ENCODE measurements around the gene LCN9.

Gene LCN9

DNA sequence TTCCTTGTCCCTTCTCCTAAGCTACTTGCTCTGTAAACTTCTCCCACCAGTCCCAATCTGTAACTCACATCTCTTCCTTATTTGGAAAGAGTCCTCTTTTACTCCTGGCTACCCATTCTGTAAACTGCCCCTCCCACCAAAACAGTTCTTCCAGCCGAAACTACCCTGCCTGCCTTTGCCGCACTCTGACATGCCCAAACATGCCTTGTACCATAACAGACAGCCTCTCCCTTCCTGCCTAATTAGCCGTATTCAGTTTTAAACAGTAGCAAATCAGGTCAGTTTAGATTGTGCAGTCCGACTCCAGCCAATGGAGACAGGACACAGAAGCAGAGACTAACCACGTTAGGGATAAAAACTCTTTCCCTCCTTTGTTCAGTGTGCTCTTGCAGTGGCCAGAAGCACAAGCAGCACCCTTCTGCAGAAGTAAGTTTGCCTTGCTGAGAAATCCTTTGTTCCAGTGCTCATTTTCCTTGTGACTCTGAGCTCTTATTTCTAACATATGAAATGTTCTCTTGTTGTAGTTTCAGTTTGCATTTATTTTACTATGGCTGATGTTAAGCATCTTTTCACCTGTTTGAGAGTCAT lies 18.4 kb upstream of the LCN9 start:
- no peak for FAIRE-seq
- no peak for TF ChIP-seq PAX5 (IDR thresholded peaks at IDR 0.05; ENCODE audit: insufficient read depth, low read length, severe bottlenecking)
- no peak for TF ChIP-seq POU2F2 (IDR thresholded peaks at IDR 0.05; ENCODE audit: low read depth, low read length)
- TF ChIP-seq TAF1 (IDR thresholded peaks at IDR 0.05; ENCODE audit: low read depth, low read length) = no peak
- DNase-seq (ENCODE audit: insufficient read length, low spot score) = no peak

DNA sequence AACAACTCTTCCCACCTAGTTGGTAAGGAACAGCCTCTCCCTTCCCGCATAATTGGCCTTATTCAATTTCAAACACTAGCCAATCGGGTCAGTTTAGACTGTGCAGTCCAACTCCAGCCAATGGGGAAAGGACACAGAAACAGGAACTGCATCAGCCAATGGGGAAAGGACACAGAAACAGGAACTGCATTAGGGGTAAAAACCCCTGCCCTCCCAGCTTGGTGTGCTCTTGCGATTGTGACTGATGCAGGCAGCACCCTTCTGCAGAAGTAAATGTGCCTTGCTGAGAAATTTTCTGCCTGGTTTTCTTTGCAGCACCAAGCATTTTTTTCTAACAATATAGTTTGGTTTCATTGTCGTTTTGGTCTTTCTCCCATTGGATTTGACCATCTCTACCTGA lies 15.2 kb upstream of the LCN9 start:
- no peak for DNase-seq (ENCODE audit: insufficient read length, low spot score)
- FAIRE-seq = no peak
- no peak for TF ChIP-seq SPI1 (IDR thresholded peaks at IDR 0.05; ENCODE audit: low read depth, low read length)
- no peak for TF ChIP-seq POU2F2 (IDR thresholded peaks at IDR 0.05; ENCODE audit: low read depth, low read length)
- no peak for TF ChIP-seq PAX5 (IDR thresholded peaks at IDR 0.05; ENCODE audit: insufficient read depth, low read length, severe bottlenecking)
- TF ChIP-seq POLR2A (IDR thresholded peaks at IDR 0.05; ENCODE audit: low read depth, low read length) = no peak
- TF ChIP-seq TAF1 (IDR thresholded peaks at IDR 0.05; ENCODE audit: low read depth, low read length) = no peak
- TF ChIP-seq POLR2AphosphoS5 (IDR thresholded peaks at IDR 0.05; ENCODE audit: low read depth, low read length) = no peak

DNA sequence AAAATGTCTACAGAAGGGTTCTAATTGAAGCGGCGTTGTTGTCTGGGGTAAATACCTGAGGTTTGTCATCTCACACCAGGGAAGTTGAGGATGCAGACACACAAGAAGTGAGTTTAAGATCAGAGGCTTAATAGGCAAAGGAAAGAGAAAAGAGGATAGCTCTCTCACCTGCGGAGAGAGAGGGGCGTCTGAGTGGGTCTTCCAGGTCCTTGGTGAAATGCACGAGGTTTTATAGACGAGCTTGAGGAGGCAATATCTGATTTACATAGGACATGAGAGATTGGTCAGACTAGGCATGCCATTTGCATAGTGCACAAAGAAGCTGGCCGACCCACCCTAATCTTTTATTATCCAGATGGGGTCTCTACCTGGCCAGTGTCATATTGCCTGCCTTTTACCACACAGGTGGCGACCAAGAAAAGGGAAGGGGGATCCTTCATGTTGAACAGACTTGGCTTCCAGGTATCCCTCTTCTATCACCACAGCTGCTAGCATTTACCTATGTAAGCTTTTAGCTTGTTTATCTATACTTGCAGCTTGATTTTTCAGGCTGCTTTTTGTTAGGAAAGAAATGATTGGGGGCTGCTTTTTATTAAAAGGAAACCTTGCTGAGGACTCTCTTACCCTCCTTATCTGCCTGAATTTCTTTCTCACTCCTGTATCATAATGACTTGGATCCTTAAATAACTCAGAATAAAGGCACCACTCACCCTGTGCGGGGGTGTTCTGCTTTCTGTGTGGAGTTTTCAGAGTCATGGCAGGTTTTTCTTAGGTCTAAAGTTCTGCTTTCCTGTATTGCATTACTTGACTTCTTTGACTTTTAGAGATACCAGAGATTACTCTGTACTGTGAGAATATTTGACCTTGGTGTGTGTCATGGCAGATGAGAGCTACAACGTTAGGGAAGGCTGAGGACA lies 14.4 kb upstream of the LCN9 start:
- FAIRE-seq = no peak
- TF ChIP-seq POLR2AphosphoS5 (IDR thresholded peaks at IDR 0.05; ENCODE audit: low read depth, low read length) = no peak
- TF ChIP-seq POLR2A (IDR thresholded peaks at IDR 0.05; ENCODE audit: low read depth, low read length) = no peak
- no peak for TF ChIP-seq POU2F2 (IDR thresholded peaks at IDR 0.05; ENCODE audit: low read depth, low read length)
- TF ChIP-seq PAX5 (IDR thresholded peaks at IDR 0.05; ENCODE audit: insufficient read depth, low read length, severe bottlenecking) = no peak
- TF ChIP-seq SPI1 (IDR thresholded peaks at IDR 0.05; ENCODE audit: low read depth, low read length) = no peak
- TF ChIP-seq TAF1 (IDR thresholded peaks at IDR 0.05; ENCODE audit: low read depth, low read length) = no peak

DNA sequence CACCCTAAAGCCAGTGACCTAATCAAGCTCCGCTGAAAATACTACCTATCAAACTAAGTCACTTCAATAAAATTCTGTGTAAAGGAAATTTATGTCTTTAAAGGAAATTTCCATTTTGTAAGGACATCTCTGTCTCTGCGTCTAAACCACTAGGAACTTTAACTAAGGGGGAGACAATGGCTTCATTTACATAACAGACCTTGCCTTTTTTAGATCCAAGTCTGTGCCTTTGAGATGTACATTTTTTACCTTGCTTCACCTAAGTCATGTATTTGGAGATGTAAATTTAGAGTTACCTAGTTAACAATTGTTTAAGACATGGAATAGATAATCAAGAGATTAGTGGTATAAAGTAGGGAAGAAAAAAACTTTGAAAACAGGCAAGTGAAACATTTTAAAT lies 13.6 kb upstream of the LCN9 start:
- TF ChIP-seq POLR2AphosphoS5 (IDR thresholded peaks at IDR 0.05; ENCODE audit: low read depth, low read length) (no peak), SPI1 (IDR thresholded peaks at IDR 0.05; ENCODE audit: low read depth, low read length) (no peak), PAX5 (IDR thresholded peaks at IDR 0.05; ENCODE audit: insufficient read depth, low read length, severe bottlenecking) (no peak), POU2F2 (IDR thresholded peaks at IDR 0.05; ENCODE audit: low read depth, low read length) (no peak), TAF1 (IDR thresholded peaks at IDR 0.05; ENCODE audit: low read depth, low read length) (no peak), POLR2A (IDR thresholded peaks at IDR 0.05; ENCODE audit: low read depth, low read length) (no peak)
- FAIRE-seq (no peak), DNase-seq (ENCODE audit: insufficient read length, low spot score) (no peak)

More for the DNA sequence above, 14.4 kb upstream of the LCN9 start:
- no peak for DNase-seq (ENCODE audit: insufficient read length, low spot score)

DNA sequence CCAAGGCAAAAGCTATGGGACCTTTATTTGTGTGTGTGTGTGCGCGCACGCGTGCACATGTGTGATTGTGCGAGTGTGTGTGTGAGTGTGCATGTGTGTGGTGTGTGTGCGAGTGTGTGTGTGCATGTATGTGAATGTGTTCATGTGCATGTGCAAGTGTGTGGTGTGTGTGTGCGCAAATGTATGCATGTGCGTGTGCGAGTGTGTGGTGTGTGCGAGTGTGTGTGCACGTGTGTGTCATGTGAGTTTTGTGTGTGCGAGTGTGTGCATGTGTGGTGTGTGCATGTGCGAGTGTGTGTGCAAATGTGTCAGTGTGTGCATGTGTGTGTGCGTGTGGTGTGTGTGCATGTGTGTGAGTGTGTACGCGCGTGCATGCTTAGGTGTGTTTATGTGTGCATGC lies 12.7 kb upstream of the LCN9 start:
- TF ChIP-seq PAX5 (IDR thresholded peaks at IDR 0.05; ENCODE audit: insufficient read depth, low read length, severe bottlenecking) (no peak), TAF1 (IDR thresholded peaks at IDR 0.05; ENCODE audit: low read depth, low read length) (no peak), POLR2A (IDR thresholded peaks at IDR 0.05; ENCODE audit: low read depth, low read length) (no peak), POU2F2 (IDR thresholded peaks at IDR 0.05; ENCODE audit: low read depth, low read length) (no peak), SPI1 (IDR thresholded peaks at IDR 0.05; ENCODE audit: low read depth, low read length) (no peak), POLR2AphosphoS5 (IDR thresholded peaks at IDR 0.05; ENCODE audit: low read depth, low read length) (no peak)
- FAIRE-seq (peak; percentile 88), DNase-seq (ENCODE audit: insufficient read length, low spot score) (no peak)

DNA sequence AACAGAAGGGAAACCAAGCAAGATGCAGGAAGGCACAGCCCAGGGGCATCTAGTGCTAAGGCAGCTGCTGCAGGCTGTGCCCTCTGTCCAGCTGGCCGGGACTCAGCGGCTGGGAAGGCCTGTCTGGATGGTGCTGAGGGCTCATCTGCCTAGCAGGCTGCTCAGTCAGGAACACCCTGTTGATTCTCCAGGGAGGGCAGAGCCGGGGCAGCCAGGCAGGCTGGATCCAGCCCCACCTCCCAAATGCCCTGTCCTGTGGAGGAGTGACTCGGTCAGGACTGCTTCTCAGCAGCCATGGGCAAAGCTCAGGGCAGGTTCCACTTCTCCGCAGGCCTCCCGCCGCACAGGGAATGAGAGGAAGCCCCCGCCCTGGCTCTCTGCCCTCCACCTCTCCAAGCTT lies 7.8 kb upstream of the LCN9 start:
- TF ChIP-seq POLR2A (IDR thresholded peaks at IDR 0.05; ENCODE audit: low read depth, low read length) (no peak), POU2F2 (IDR thresholded peaks at IDR 0.05; ENCODE audit: low read depth, low read length) (no peak), SPI1 (IDR thresholded peaks at IDR 0.05; ENCODE audit: low read depth, low read length) (no peak), POLR2AphosphoS5 (IDR thresholded peaks at IDR 0.05; ENCODE audit: low read depth, low read length) (no peak), TAF1 (IDR thresholded peaks at IDR 0.05; ENCODE audit: low read depth, low read length) (no peak), PAX5 (IDR thresholded peaks at IDR 0.05; ENCODE audit: insufficient read depth, low read length, severe bottlenecking) (no peak)
- FAIRE-seq (no peak), DNase-seq (ENCODE audit: insufficient read length, low spot score) (no peak)

DNA sequence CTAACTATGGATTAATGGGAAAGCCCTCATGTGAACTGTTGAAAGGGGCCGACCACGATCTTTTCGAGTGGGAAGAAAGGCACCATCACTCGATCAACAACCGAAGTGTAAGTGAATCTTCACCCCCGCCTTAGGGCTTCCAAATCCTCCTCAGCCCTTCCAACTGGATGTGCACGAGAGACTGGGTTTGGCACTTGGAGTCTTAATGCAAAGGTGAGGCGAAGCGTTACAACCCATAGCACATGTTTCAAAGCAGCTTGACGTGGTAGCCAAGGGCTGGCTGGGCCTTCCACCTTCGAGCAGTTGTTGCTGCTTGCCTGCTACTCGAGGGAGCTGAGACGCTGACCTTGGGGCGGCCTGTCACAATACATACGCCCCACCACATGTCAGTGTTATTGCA lies 5.7 kb upstream of the LCN9 start:
- FAIRE-seq = no peak
- no peak for DNase-seq (ENCODE audit: insufficient read length, low spot score)
- TF ChIP-seq SPI1 (IDR thresholded peaks at IDR 0.05; ENCODE audit: low read depth, low read length) (no peak), POLR2AphosphoS5 (IDR thresholded peaks at IDR 0.05; ENCODE audit: low read depth, low read length) (no peak), POLR2A (IDR thresholded peaks at IDR 0.05; ENCODE audit: low read depth, low read length) (no peak), POU2F2 (IDR thresholded peaks at IDR 0.05; ENCODE audit: low read depth, low read length) (no peak)

DNA sequence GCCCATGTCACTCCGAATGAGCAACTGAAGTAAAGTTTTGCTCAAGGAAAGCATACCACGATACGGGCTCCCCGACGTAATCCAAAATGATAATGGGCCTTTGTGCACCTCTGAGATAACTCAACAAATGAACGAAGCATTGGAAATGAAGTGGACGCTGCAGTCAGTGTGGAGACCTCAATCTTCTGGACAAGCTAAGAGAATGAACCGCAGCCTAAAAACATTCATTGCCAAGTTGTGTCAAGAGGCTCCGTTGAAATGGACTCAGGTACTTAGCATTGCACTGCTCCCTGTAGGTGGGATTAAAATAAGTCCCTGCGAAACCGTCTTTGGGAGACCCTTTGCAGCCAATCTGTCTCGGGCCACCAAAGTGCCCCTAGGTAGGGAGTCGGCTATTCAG lies 3.9 kb upstream of the LCN9 start:
- FAIRE-seq (no peak), DNase-seq (ENCODE audit: insufficient read length, low spot score) (no peak)
- TF ChIP-seq POU2F2 (IDR thresholded peaks at IDR 0.05; ENCODE audit: low read depth, low read length) (no peak), SPI1 (IDR thresholded peaks at IDR 0.05; ENCODE audit: low read depth, low read length) (no peak), POLR2A (IDR thresholded peaks at IDR 0.05; ENCODE audit: low read depth, low read length) (no peak), TAF1 (IDR thresholded peaks at IDR 0.05; ENCODE audit: low read depth, low read length) (no peak), PAX5 (IDR thresholded peaks at IDR 0.05; ENCODE audit: insufficient read depth, low read length, severe bottlenecking) (no peak), POLR2AphosphoS5 (IDR thresholded peaks at IDR 0.05; ENCODE audit: low read depth, low read length) (no peak)

DNA sequence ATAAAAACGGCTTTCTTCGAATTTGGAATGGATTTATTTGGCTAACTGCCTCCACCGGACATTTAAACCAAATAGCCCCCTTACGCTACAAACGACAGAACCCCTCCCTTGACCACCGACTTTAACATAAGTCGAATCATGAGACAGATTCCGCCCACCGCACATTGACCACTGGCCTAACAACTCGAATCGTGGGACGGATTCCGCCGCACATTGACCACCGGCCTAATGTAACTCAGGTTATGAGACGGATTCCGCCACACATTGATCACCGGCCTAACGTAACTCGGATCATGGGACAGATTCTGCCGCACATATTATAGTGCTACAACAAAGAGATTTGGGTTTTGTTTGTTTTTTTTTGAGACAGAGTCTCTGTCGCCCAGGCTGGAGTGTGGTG lies 2.7 kb upstream of the LCN9 start:
- FAIRE-seq (no peak), DNase-seq (ENCODE audit: insufficient read length, low spot score) (no peak)
- TF ChIP-seq PAX5 (IDR thresholded peaks at IDR 0.05; ENCODE audit: insufficient read depth, low read length, severe bottlenecking) (no peak), POU2F2 (IDR thresholded peaks at IDR 0.05; ENCODE audit: low read depth, low read length) (no peak), TAF1 (IDR thresholded peaks at IDR 0.05; ENCODE audit: low read depth, low read length) (no peak), SPI1 (IDR thresholded peaks at IDR 0.05; ENCODE audit: low read depth, low read length) (no peak), POLR2AphosphoS5 (IDR thresholded peaks at IDR 0.05; ENCODE audit: low read depth, low read length) (no peak), POLR2A (IDR thresholded peaks at IDR 0.05; ENCODE audit: low read depth, low read length) (no peak)
